GM20431 (cell line): ENCODE measurements around the gene CREB3L4.
"Not testable (repeated sequence)": the region's sequence is repeated elsewhere in the genome, so short reads cannot be mapped to it uniquely, and the experiment has no call there.

Experiments used
- in situ Hi-C: fragments of 300-500 bp; cut with MseI, MboI; formaldehyde crosslinking; loops from one replicate; pipeline ENCODE4 v1.15.0; 2020; ENCODE audit warnings: low sequenced_read_pairs; ENCODE audit not compliant: unreplicated experiment

CREB3L4 gene

DNA sequence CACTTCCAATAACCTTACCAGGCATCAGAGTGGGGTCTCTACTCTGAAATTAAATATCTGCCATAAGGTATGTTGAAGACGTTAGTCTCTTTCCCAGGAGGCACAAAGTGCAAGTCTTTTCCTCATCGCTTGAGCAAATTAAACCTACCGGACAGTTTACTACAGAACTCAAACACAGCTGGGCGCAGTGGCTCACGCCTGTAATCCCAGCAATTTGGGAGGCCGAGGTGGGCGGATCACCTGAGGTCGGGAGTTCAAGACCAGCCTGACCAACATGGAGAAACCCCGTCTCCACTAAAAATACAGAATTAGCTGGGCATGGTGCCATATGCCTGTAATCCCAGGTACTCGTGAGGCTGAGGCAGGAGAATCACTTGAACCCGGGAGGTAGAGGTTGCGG is 11.4 kb downstream of the CREB3L4 start:
- in situ Hi-C loops = loop anchor here (25.0 kb wide), 1 partner anchor 317 kb away; the partner anchor contains the start of genes ILF2 and SNAPIN

DNA sequence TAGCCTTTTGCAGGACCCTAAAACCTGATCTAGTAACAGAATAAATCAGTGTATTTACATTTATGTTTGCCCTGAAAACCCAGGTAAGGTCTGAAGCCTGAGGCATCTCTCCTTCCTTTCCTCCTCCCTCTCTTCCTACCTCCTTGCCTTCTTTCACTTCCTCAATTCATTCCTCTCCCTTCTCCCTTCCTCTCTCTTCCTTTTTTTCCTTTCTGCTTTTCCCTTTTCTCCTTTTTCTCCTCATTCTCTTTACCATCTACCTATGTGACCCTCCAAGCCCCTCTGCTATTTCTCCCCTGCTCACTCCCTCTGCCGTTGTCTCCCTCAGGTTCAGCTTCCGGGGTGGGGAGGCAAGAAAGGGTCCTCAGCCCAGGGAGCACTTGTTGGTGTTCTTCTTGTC is 14.0 kb downstream of the CREB3L4 start:
- in situ Hi-C loops = loop anchor here (25.0 kb wide), 1 partner anchor 319 kb away; the partner anchor contains the start of genes ILF2 and SNAPIN

DNA sequence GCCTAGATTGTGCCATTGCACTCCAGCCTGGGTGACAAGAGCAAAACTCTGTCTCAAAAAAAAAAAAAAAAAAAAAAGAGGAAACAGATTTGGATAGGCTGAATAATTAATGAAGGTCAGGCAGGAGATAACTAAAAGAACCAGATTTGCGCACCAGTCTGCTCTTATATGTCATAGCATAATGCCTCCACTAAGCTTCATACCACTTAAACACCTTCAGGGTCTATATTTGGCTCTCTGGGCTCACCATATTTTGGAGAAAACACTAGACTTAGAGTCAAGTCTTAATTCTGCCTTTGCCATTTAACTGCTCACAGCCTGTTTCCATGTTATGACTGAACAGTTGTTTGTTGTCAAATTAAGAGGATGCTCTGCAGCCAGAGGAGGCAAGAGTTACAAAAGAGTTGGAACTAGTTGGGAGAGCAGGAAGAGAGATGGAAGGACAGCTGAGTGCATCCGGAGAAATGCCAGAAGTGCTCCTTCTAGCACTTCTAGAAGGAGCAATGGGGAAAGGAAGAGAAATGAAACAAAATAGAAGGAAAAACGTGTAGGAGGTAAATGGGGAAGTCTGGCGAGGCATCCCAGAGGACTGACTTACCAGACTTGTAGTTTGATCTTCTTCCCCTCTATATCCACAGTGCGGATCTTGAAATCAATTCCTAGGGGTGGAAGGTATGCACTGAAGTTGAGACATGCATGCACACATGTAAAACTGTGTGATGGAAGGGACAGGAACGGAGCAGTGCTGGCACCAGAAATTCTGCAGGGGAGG is 16.6 kb downstream of the CREB3L4 start:
- in situ Hi-C loops = loop anchor here (25.0 kb wide), 1 partner anchor 322 kb away; the partner anchor contains the start of genes ILF2 and SNAPIN

- in situ Hi-C loops = loop anchor here (25.0 kb wide), 1 partner anchor 323 kb away; the partner anchor contains the start of genes ILF2 and SNAPIN
Measured at GRCh38 chr1:153985341-153985912, 17.7 kb downstream of the CREB3L4 start.

DNA sequence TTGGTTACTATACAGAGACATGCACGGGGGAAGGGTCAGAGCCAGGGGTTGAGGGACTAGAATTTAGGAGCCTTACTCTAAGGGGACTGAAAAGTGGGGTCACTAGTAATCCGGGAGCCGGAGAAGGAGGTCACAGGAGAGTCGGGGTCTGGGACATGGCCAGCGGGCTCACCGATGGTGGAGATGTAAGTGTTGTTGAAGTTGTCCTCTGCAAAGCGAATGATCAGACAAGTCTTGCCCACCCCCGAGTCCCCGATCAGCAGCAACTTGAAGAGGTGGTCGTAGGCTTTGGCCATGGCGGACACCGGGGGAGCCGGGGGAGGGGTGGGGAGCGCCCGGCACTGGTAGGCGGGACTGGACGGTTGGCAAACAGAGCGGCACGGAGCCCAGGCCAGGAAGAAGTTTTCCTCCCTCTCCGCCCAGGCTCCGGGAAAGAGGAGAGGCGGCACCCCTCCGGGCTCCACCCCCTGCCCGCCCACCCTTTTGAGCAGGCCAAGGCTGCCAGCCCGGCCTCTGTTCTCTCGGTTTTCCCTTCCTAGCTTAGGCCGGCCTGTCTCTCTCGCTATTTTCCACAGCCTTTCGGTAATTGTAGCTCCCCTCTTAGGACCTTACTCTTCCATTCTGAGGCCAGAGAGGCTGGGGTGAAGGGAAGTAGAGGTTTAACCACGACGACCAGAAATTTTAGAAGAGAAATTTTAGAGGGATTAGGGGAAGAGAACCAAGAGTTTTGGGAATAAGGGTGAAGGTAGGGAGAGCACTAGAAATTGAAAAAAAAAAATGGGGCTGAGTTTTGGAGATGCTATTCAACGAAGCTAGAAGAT is 18.4 kb downstream of the CREB3L4 start, which contains the start of gene RAB13:
RAB13 (minus strand) TSS at position 399 of the 821 bp plus-strand sequence; CDS start at position 296, 103 bp downstream.
- in situ Hi-C loops = loop anchor here (25.0 kb wide), 1 partner anchor 324 kb away; the partner anchor contains the start of genes ILF2 and SNAPIN

DNA sequence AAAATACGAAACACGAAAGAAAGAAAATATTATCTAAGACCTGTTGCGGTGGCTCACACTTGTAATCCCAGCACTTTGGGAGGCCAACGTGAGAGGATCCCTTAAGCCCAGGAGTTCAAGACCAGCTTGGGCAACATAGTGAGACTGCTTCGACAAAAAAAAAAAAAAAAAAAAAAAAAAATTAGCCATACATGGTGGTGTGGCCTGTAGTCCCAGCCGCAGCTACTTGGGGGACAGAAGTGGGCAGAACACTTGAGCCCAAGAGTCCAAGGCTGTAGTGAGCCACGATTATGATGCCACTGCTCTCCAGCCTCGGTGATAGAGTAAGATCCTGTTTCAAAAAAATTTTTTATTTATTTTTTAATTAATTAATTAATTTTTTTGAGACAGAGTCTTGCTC is 19.9 kb downstream of the CREB3L4 start:
- in situ Hi-C loops = loop anchor here (25.0 kb wide), 1 partner anchor 325 kb away; the partner anchor contains the start of genes ILF2 and SNAPIN

GRCh38 chr1:153990468-153991150 is 22.9 kb downstream of the CREB3L4 start, which contains the start of gene RPS27:
Gene RPS27, plus strand, starts transcription at chr1:153990762. Its CDS starts 35 bp downstream, at chr1:153990797.
- in situ Hi-C loops = loop anchor here (25.0 kb wide), 1 partner anchor 328 kb away; the partner anchor contains the start of genes ILF2 and SNAPIN

DNA sequence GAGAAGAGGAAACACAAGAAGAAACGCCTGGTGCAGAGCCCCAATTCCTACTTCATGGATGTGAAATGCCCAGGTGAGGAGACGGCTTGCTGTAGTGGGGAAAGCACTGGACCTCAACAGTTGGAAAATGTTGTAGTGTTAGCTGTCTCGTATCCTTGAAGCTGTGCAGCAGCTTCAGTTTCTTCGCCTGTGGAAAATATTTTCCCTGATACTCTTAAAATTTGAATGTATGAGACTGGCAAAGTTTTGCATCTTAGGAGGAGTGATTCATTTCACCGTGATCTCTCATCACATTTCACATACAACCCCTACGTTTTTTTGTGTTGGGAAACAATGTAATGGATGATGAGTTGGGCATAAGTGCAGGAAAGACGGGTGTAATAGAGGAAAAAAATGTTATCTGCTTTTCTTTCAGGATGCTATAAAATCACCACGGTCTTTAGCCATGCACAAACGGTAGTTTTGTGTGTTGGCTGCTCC is 23.5 kb downstream of the CREB3L4 start:
- in situ Hi-C loops = loop anchor here (25.0 kb wide), 1 partner anchor 329 kb away; the partner anchor contains the start of genes ILF2 and SNAPIN

GRCh38 chr1:153991806-153992205 is 24.1 kb downstream of the CREB3L4 start:
- in situ Hi-C loops = loop anchor here (25.0 kb wide), 1 partner anchor 330 kb away; the partner anchor contains the start of genes ILF2 and SNAPIN

- in situ Hi-C loops = loop anchor here (25.0 kb wide), 1 partner anchor 333 kb away; the partner anchor contains the start of genes ILF2 and SNAPIN
Measured at GRCh38 chr1:153995202-153995601, 27.5 kb downstream of the CREB3L4 start.

DNA sequence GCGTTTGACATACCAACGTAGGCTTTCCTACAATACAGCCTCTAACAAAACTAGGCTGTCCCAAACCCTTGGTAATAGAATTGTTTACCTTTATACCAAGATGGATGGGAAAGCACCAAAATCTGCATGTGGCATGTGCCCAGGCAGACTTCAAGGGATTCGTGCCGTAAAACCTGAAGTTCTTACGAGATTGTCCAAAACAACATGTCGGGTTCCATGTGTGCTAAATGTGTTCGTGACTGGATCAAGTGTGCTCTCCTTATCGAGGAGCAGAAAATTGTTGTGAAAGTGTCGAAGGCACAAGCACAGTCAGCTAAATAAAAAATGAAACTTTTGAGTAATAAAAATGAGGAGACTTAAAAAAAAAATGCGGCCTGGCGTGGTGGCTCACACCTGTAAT is 27.9 kb downstream of the CREB3L4 start:
- in situ Hi-C loops = loop anchor here (25.0 kb wide), 1 partner anchor 333 kb away; the partner anchor contains the start of genes ILF2 and SNAPIN

- in situ Hi-C loops = loop anchor here (25.0 kb wide), 1 partner anchor 335 kb away; the partner anchor contains the start of genes ILF2 and SNAPIN
Measured at GRCh38 chr1:153996882-153997281, 29.2 kb downstream of the CREB3L4 start.

DNA sequence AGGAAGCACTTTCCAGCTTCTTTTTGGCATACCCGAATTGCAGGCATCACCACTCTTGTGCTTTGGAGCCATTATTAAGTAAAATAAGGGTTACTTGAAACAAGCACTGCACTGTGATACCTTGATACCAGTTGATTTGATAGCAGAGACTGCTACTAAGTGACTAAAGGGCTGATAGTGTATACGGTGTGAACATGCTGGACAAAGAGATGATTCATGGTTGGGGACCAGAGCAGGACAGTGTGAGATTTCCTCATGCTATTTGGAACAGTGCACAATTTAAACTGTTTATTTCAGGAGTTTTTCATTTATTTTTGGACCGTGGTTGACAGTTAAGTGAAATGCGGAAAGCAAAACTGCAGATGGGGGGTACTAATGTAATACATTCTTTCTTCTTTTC is 32.7 kb downstream of the CREB3L4 start:
- in situ Hi-C loops = no loop called here

DNA sequence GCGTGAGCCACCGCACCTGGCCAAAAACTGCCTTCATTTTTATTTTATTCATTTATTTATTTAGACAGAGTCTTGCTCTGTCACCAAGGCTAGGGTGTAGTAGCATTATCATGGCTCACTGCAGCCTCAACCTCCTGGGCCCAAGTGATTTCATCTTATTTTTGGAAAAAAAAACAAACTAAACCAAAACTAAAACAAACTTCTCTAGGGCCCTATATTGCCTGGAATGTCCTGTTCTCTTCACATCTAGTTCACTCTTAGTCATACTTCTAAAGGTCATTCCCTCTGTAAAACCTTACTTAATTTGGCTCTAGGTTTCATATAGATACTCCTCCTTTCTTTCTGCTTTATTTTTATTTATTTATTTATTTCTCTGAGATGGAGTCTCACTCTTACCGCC is 38.4 kb downstream of the CREB3L4 start:
- in situ Hi-C loops = no loop called here

DNA sequence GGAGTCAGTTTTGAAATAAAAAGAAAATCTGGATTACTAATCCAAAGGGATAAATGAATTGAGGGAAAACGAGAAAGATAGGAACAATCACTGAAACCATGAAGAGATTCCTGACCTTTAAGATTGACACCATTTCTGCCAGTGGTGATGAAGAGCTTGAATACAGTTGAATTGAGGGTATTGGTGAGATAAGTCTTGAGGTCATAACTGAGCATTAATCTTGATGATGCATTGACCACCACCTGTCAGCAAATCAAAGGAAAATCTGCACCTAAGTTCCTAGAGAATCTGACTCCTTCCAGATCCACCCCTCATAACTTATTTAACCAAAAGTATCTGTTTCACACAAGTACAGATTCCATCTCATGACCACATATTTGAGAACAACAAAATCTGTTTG is 44.4 kb downstream of the CREB3L4 start:
- in situ Hi-C loops = no loop called here

GRCh38 chr1:154012543-154012942 is 44.8 kb downstream of the CREB3L4 start:
- in situ Hi-C loops = not testable (repeated sequence)

GRCh38 chr1:154014154-154014907 is 46.6 kb downstream of the CREB3L4 start:
- in situ Hi-C loops = no loop called here

- in situ Hi-C loops = no loop called here
Measured at GRCh38 chr1:154019269-154019668, 51.6 kb downstream of the CREB3L4 start.
